ENCODE data around the gene POU2AF1.

POU2AF1 gene

GRCh38 chr11:111384494-111384893, 5.4 kb upstream of the POU2AF1 start:
- no peak for DNase-seq

DNA sequence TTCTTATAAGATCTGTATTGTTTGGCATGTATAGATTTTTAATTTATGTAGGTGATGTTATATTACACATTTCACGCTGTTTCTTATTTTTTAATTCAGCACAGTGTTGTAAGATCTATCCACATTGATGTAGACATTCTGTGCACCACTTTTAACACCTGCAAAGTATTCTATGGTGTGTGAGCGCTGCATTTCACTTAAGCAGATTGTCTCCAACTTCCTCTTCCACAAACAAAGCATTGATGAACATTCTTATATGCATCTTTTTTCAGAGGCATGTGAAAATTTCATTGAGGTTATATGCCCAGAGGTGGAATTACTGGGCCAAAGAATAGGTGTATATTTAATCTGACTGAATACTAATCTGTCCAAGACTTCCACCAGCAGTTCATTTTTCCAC, 3.4 kb upstream of the POU2AF1 start:
- DNase-seq: no peak

- DNase-seq: no peak
Observed at GRCh38 chr11:111379602-111380136, 594 bp upstream of the POU2AF1 start.

DNA sequence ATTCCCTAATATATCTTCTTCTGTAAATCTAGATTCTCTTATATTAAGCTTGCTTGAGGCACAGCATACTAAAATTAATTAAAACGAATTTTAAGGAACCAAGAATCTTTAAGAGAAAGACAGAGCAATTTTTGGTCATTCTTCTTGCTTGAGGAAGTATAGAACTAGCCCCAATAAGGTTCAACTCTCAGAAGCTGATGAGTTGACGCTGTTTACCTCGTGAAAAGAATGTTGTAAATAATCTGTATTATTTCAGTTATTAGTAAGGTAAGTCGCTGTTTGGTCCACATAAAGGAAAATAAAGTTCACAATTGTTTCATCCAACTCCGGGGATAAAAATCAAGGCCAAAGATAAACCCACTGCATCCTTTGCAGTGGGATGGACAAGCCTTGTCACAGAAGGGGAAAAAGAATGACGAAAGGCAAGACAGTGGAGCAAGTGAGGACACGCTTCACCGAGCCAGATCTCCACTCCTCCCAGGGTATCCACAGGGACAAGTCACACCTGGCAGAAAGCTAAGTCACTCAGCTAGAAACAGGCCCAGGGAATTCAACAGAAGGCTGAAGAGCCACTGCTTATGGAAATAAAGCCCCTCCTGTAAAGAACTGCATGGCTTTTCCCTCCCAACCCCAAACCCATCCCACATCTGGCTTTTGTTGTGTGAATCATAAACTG, 752 bp downstream of the POU2AF1 start:
- no peak for DNase-seq

- DNase-seq: no peak
Observed at GRCh38 chr11:111376181-111376871, 2.7 kb downstream of the POU2AF1 start.

DNA sequence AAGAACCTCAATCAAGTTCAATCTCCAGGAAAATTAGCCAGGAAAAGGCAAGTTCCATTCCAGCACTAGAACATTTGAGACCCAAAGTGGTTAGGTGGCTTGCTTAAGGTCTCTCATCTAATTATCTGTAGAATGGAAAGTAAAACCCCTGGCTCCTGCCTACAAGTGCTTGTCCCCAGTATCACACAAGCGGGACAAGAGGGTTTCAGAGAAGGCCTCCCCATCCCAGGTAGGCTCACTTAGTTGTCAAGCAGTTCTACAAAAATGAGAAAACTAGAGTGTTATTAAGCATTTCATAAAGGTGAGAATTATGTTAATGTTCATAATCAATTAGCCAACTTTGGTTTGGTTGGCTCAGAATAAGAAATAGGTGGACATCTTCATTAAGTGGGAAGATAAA, 5.5 kb downstream of the POU2AF1 start:
- DNase-seq: no peak

DNA sequence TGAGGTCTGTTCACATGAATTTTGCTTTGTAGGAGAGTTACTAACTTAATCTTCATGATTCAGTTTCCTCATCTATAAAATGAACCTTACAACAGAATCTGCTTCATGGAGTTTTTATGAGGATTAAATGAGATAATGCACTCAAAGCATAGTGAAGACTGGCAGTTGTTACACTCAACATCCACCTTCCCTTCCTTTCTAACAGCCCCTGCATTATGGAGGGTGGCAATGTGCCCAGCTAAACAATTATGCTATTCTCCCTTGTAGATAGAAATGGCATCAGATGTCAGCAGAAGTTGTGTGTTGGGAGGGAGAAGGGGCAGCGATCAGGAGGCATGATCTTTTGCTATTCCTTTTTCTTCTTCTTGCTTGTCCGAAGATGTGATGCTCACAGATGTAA, 6.5 kb downstream of the POU2AF1 start:
- no peak for DNase-seq

GRCh38 chr11:111370902-111371578, 8.0 kb downstream of the POU2AF1 start:
- no peak for DNase-seq

DNA sequence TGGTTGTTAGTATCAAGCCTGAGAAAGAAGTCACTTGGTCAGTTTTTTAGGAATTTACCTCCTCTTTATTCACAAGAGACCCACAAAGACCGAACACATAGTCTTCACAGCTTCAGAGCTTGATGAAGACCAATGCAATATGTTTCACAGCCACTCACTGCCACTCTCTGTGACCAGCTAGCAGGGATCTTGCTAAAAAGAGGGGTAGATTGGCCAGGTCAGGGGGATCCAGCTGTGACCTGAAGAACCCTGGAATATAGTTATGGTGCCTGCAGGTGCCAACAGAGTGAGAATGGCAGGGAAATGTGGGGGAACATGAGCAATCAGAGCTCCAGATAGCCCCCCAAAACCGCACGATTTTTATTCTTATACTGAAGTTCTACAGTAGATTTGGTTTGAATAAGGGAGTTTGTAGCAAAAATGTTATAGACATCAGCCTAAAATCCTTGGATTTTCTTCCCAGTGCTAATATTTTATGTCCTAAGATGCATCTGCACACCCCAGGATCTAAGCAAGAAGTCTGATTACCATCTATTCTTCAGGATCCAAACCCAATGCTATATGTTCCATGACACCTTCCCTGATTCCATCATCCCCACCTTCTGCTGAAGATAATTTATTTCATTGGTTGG, 8.7 kb downstream of the POU2AF1 start:
- no peak for DNase-seq

- no peak for DNase-seq
Observed at GRCh38 chr11:111368285-111368560, 10.9 kb downstream of the POU2AF1 start.

- DNase-seq: no peak
Observed at GRCh38 chr11:111367411-111368284, 11.4 kb downstream of the POU2AF1 start.

GRCh38 chr11:111366560-111367410, 12.3 kb downstream of the POU2AF1 start:
- DNase-seq: no peak

GRCh38 chr11:111365722-111366559, 13.1 kb downstream of the POU2AF1 start:
- no peak for DNase-seq

GRCh38 chr11:111364503-111364902, 14.6 kb downstream of the POU2AF1 start:
- DNase-seq: no peak

DNA sequence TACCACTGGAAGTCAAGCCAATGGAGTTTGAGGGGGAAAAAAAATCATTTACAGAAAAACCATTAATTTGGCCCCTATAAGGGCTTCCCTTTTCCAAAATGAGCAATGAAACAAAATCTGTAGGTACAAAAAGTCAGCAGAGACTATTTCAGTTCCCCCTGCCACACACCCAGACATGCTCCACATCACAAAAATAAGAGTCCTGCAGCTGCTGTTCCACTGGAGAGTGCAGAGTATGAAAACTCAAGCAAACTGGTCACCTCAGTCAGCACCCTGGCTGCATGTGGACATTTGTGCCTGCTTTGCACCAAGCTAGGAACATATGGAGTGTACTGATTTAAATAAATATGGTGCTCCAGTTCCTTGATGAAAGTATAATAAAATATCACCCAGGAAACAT, 15.1 kb downstream of the POU2AF1 start:
- DNase-seq: no peak

GRCh38 chr11:111362887-111363411, 16.1 kb downstream of the POU2AF1 start:
- DNase-seq: no peak

DNA sequence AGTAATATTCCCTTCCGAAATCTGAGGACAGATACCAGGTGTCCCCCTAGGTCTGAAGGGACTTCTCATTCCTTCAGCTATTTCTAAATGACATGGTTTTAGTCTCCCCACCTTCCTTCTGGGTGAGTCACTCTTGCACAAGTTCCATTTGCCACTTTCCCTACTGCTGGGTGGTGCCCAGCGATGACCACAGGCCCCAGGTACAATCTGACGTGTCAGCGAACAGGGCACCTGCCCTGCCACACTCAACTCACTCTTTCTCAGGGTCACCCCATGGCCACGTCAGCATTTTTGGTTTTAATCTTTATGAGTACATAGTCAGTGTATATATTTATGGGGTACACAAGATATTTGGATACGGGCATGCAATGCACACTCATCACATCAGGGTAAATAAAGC, 17.2 kb downstream of the POU2AF1 start:
- DNase-seq: no peak

- no peak for DNase-seq
Observed at GRCh38 chr11:111361052-111361801, 17.8 kb downstream of the POU2AF1 start.

DNA sequence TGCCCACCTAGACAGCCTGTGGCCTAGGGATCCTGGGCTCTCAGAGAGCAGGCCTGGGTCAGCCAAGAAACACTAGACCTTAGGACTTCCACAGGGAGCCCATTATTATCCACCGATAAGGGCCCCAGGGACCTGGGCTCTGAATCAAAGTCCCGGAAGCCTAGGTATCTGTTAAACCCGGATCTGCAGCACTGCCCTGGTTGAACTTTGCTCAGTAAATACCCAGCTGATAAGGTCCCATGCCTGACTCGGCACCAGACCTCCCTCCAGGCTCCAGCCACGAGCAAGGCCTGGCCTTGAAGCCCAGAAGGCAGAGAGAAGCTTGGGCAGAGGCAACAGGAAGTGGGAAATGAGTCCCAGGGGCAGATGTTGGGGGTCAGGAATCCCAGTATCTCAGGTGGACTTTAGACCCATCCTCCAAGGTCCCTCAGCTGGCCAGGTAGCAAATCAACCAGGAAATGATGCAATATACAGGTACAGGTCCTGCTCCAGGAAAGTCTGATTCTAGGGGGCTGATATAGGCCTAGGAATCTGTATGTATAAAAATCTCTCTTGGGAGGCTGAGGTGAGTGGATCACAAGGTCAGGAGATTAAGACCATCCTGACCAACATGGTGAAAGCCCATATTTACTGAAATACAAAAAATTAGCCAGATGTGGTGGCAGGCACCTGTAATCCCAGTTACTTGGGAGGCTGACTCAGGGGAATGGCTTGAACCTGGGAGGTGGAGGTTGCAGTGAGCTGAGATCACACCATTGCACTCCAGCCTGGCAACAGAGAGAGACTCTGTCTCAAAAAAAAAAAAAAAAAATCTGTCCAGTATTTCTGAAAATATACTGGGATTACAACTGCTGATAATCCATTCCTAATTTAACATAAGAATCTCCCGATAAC, 18.7 kb downstream of the POU2AF1 start:
- no peak for DNase-seq
